GM19025 (cell line): ENCODE results near the gene APAF1.
"Not testable (repeated sequence)": the region's sequence is repeated elsewhere in the genome, so short reads cannot be mapped to it uniquely, and the experiment has no call there.

ENCODE experiments used
- ATAC-seq: cut with Tn5 transposase; IDR thresholded peaks from one replicate; pipeline ENCODE4 v1.9.1; 2021; ENCODE audit warnings: mild to moderate bottlenecking, low read depth, moderate library complexity; ENCODE audit not compliant: unreplicated experiment

The APAF1 gene

GRCh38 chr12:98644712-98645571 is at the start of gene APAF1, which contains the start of gene IKBIP:
Gene APAF1, plus strand, starts transcription at chr12:98645290. Its CDS starts 3,070 bp downstream, at chr12:98648360.
Gene IKBIP, minus strand, starts transcription at chr12:98644788. Its CDS starts 87 bp downstream, at chr12:98644701.
- ATAC-seq = peak; percentile 86

GRCh38 chr12:98597313-98597712 is 47.8 kb upstream of the APAF1 start:
- not testable (repeated sequence) for ATAC-seq

GRCh38 chr12:98601924-98602323 is 43.2 kb upstream of the APAF1 start:
- ATAC-seq = no peak

GRCh38 chr12:98606359-98606988 is 38.6 kb upstream of the APAF1 start:
- no peak for ATAC-seq

GRCh38 chr12:98610596-98610995 is 34.5 kb upstream of the APAF1 start:
- no peak for ATAC-seq

- peak; percentile 82 for ATAC-seq
Observed at GRCh38 chr12:98612696-98613334, 32.3 kb upstream of the APAF1 start.

- no peak for ATAC-seq
Observed at GRCh38 chr12:98618952-98619351, 26.1 kb upstream of the APAF1 start.

GRCh38 chr12:98635657-98636323 is 9.3 kb upstream of the APAF1 start:
- ATAC-seq = peak; percentile 74

GRCh38 chr12:98637068-98637467 is 8.0 kb upstream of the APAF1 start:
- no peak for ATAC-seq

GRCh38 chr12:98638009-98638408 is 7.1 kb upstream of the APAF1 start:
- no peak for ATAC-seq

- no peak for ATAC-seq
Observed at GRCh38 chr12:98639491-98639890, 5.6 kb upstream of the APAF1 start.

GRCh38 chr12:98642801-98643200 is 2.3 kb upstream of the APAF1 start:
- ATAC-seq = not testable (repeated sequence)

GRCh38 chr12:98644433-98644711 is 718 bp upstream of the APAF1 start:
- ATAC-seq = peak; percentile 13

GRCh38 chr12:98645572-98646067 is 530 bp downstream of the APAF1 start:
- ATAC-seq = no peak

- ATAC-seq = no peak
Observed at GRCh38 chr12:98646294-98647090, 1.4 kb downstream of the APAF1 start.

GRCh38 chr12:98651328-98651727 is 6.2 kb downstream of the APAF1 start:
- ATAC-seq = no peak

GRCh38 chr12:98653866-98654493 is 8.9 kb downstream of the APAF1 start:
- no peak for ATAC-seq

GRCh38 chr12:98656289-98657101 is 11.4 kb downstream of the APAF1 start:
- ATAC-seq = peak; percentile 57

- ATAC-seq = no peak
Observed at GRCh38 chr12:98660521-98660920, 15.4 kb downstream of the APAF1 start.
